Psoas muscle (tissue), 8 donors: ENCODE data around the gene EYS. TPM values are rescaled to one million over a fixed set of nuclear protein-coding genes. Genes with fewer than 3 reads are reported as not detected.

Experiments used
- ATAC-seq, 4 donors: fragments of 200-7000 bp; cut with Tn5 transposase; one replicate each; pipeline ENCODE4 v1.9.1; 2020; ENCODE audit warnings: moderate library complexity in 3 of 4, mild to moderate bottlenecking in 2 of 4
- DNase-seq, 2 donors: peaks; one replicate each; pipeline ENCODE4 v3.0.0-alpha.2; 2020
- H3K27ac ChIP-seq: fragments of 200-600 bp; one replicate; pipeline ENCODE4 v1.8.0; 2022
- H3K27me3 ChIP-seq, 3 donors: fragments of 200-600 bp in 1 of 3; one replicate each; pipeline versions ENCODE4 v1.6.1 to v1.8.0; 2013 to 2022; ENCODE audit warnings: low read length in 2 of 3, mild to moderate bottlenecking in 2 of 3, moderate library complexity in 1 of 3; ENCODE audit not compliant: insufficient read depth in 3 of 3
- H3K36me3 ChIP-seq, 2 donors: fragments of 200-600 bp in 1 of 2; one replicate each; pipeline versions ENCODE4 v1.6.1 to v1.8.0; 2013 to 2022; ENCODE audit warnings: low read depth in 1 of 2, mild to moderate bottlenecking in 1 of 2, moderate library complexity in 1 of 2; ENCODE audit not compliant: insufficient read depth in 1 of 2
- H3K4me1 ChIP-seq: fragments of 200-600 bp; one replicate; pipeline ENCODE4 v1.8.0; 2022
- H3K4me3 ChIP-seq: fragments of 200-600 bp; one replicate; pipeline ENCODE4 v1.8.0; 2022; ENCODE audit warnings: mild to moderate bottlenecking
- H3K9me3 ChIP-seq: fragments of 200-600 bp; one replicate; pipeline ENCODE4 v1.8.0; 2022
- CTCF ChIP-seq: fragments of 200-600 bp; IDR thresholded peaks from one replicate; pipeline ENCODE4 v1.8.0; 2022; ENCODE audit warnings: antibody characterized with exemption
- WGBS, 3 donors: extraction: QIAGEN DNeasy Blood & Tissue Kit; methylation state at CpG; one replicate each; pipeline versions ENCODE4 v1.1.6 to v1.1.7; 2013; 5-methylcytosine and 5-hydroxymethylcytosine counted together
- intact Hi-C, 2 donors: fragments of 100-400 bp; cut with DNase I; formaldehyde crosslinking; loops; one replicate each; pipeline versions ENCODE4 v1.11.0 to v1.14.2; 2022
- polyA plus RNA-seq, 3 donors: library from polyadenylated mRNA; stranded (reverse); fragments of 200-250 nt; gene quantifications; one replicate each; pipeline ENCODE4 v1.2.3, GENCODE V29; 2013
- total RNA-seq, 4 donors: library from RNA; stranded (reverse); fragmentation: NEBNext Ultra II Directional in 2 of 4; extraction: Animal tissue kit (Norgen Biotek cat#: 25700) in 2 of 4; gene quantifications; one replicate each; pipeline versions ENCODE4 v1.2.1 to v1.2.4, GENCODE V29; 2021 to 2023
- donor health status: healthy with polysubstance abuse.
- donor health status: DM: no; HTN: no; CAD: no; lungs with moderate emphysema.
- donor health status: Bipolar disorder and iron deficiency.
- donor health status: healthy.
- donor health status: DM: yes; HTN: yes; CAD: no.
- donor health status: DM: no; HTN: no; CAD: no.
- donor health status: DM: no; HTN: no; CAD: no.
- donor health status: DM: yes; HTN: yes; CAD: no.

The EYS gene
- total and polyA plus RNA-seq, 7 donors, result under 0.01 TPM; not detected in 6

DNA sequence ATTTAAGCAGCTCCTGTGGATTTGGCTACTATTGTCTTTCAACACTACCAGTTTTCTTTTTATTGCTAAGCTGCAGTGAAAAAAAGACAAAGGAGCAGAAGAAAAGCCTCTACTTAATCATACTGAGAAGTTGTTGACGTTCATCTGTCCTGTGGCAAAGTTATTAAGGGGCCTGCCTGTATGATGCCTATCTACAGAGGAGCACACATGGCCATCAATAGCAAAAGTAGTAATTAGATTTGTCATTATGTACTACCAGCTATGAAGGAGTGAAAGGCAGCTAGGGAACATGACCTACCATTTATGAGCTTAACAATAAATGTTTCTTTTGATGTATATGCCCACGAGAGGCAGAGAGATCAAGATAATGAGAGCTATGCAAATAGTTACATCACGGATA, 1450.5 kb downstream of the EYS start:
- Histone ChIP-seq H3K4me3 (no peak overlapping the region), H3K4me1 (no peaks in the 10 kb centered on the region), H3K27me3 (no peaks in the 10 kb centered on the region), H3K27ac (no peak overlapping the region), H3K9me3 (no peaks in the 10 kb centered on the region), H3K36me3 (no peaks in the 10 kb centered on the region)
- TF ChIP-seq CTCF, result no peak
- ATAC-seq, result no peak
- DNase-seq, result no peak
- 64 to 77% (median 71%) methylated on average over 3 of the region's 3 CpGs for WGBS, 3 donors
- intact Hi-C loops, result no loop called here

DNA sequence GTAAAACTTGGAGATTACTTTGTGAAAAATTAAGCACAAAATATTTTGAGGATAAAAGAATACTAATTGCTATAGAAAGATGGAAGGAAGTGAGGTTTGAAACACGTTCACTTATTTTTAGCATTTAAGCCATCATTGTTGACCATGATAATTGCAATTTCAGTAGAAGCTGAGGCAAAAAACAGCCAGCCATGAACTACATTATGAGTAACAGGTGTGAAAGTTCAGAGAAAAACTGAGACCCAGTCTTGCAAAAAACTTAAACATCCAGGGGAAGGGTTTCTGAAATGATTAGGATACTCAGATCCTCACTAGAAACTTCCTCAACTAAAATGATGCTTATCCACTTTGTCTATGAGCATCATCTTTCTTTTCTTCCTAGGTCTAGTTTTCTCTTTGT, 1452.0 kb downstream of the EYS start:
- intact Hi-C loops, result no loop called here
- ATAC-seq, result no peak
- H3K9me3 ChIP-seq, result no peaks in the 10 kb centered on the region

DNA sequence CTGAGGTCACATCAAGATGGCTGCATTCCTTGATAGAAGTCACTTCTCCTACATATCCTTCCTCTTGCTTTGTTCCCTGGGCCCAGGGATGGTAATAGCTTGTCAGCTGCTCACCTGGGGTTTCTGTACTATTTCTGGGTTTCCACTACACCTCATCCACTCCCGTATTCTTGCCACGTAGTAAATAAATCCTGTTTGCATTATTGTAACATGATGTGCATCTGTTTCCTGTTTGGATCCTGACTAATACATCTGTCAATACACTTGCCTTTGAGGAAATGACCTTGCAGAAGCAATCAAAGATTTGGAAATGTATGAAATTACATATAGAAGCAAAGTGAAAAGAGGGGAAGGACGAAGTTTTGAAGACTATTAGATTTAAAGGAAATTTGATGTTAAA, 1452.5 kb downstream of the EYS start:
- DNase-seq (no peak), ATAC-seq (no peak)
- no peaks in the 10 kb centered on the region for H3K27me3 ChIP-seq
- no peak overlapping the region for H3K4me3 ChIP-seq
- intact Hi-C loops, result no loop called here
- no peak overlapping the region for H3K27ac ChIP-seq
- no peaks in the 10 kb centered on the region for H3K36me3 ChIP-seq
- H3K9me3 ChIP-seq, result no peaks in the 10 kb centered on the region
- no peaks in the 10 kb centered on the region for H3K4me1 ChIP-seq
- 37 to 61% (median 54%) methylated on average over 3 of the region's 3 CpGs for WGBS, 3 donors
- TF ChIP-seq CTCF, result no peak

More for the DNA sequence above, 1452.0 kb downstream of the EYS start:
- H3K27me3 ChIP-seq, result no peaks in the 10 kb centered on the region
- H3K4me1 ChIP-seq, result no peaks in the 10 kb centered on the region
- no peak for DNase-seq
- H3K4me3 ChIP-seq, result no peak overlapping the region
- no peak overlapping the region for H3K27ac ChIP-seq
- no peaks in the 10 kb centered on the region for H3K36me3 ChIP-seq
- no peak for TF ChIP-seq CTCF
- 43 to 75% (median 58%) methylated on average over 1 of the region's 1 CpG for WGBS, 3 donors

DNA sequence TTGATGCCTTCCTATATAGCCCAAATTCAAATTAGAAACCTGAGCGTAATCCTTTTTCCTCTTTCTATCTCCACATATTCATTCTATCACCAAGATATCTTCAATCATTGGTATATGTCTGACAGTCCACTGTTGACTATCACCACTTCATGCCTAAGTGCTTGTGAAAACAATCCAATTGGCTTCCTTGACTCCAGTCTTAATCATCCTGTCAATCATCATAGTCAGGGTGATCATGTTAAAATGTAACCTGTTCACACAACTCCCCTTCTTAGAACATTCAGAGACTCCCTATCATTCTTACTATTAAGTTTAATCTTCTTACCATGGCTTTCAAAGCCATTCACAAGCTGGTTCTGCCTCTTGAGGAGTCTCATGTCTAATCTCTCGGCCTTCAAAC, 1454.8 kb downstream of the EYS start:
- no peaks in the 10 kb centered on the region for H3K27me3 ChIP-seq
- TF ChIP-seq CTCF, result no peak
- no peak overlapping the region for H3K27ac ChIP-seq
- no peak for DNase-seq
- WGBS, 3 donors, result 83 to 89% (median 86%) methylated on average over 2 of the region's 2 CpGs
- no peak for ATAC-seq
- H3K4me3 ChIP-seq, result no peak overlapping the region
- H3K4me1 ChIP-seq, result no peaks in the 10 kb centered on the region
- intact Hi-C loops, result no loop called here
- H3K36me3 ChIP-seq, result no peaks in the 10 kb centered on the region
- no peaks in the 10 kb centered on the region for H3K9me3 ChIP-seq

- H3K27me3 ChIP-seq, result no peaks in the 10 kb centered on the region
- no peak overlapping the region for H3K4me3 ChIP-seq
- no peaks in the 10 kb centered on the region for H3K4me1 ChIP-seq
- ATAC-seq, result no peak
- no peak for DNase-seq
- H3K27ac ChIP-seq, result no peak overlapping the region
- no peaks in the 10 kb centered on the region for H3K36me3 ChIP-seq
- intact Hi-C loops, result no loop called here
- TF ChIP-seq CTCF, result no peak
- 58 to 74% (median 64%) methylated on average over 3 of the region's 3 CpGs for WGBS, 3 donors
- H3K9me3 ChIP-seq, result no peaks in the 10 kb centered on the region
Observed at GRCh38 chr6:64250126-64250525, 1456.9 kb downstream of the EYS start.
